Left renal cortex interstitium (tissue), 4 donors: ENCODE measurements around the gene CNGB1. TPM values are rescaled to one million over a fixed set of nuclear protein-coding genes. Genes with fewer than 3 reads are reported as not detected.
A peak's percentile ranks its signal among the peaks of the same experiment; 100 is the strongest.

ENCODE experiments used
- DNase-seq, 4 donors: peaks; one replicate each; pipeline ENCODE4 v3.0.0-alpha.2; 2013; ENCODE audit warnings: low read depth in 4 of 4, low spot score in 2 of 4, missing footprints in 1 of 4
- polyA plus RNA-seq, 4 donors: library from polyadenylated mRNA; unstranded; fragments of 120-200 nt; gene quantifications; one replicate each; pipeline ENCODE4 v1.2.1, GENCODE V29; 2013; ENCODE audit not compliant: insufficient read length in 4 of 4

The CNGB1 gene
- polyA plus RNA-seq, 4 donors, result 0.03 to 0.08 TPM; not detected in 2

GRCh38 chr16:57997528-57998265 lies 26.8 kb upstream of the CNGB1 start:
- DNase-seq, result no peak

- no peak for DNase-seq
These were observed 26.2 kb upstream of the CNGB1 start for GRCh38 chr16:57997176-57997527.

GRCh38 chr16:57996406-57997175 lies 25.7 kb upstream of the CNGB1 start:
- no peak for DNase-seq

- DNase-seq, result no peak
These were observed 24.9 kb upstream of the CNGB1 start for GRCh38 chr16:57995721-57996405.

- DNase-seq, result no peak
These were observed 23.9 kb upstream of the CNGB1 start for GRCh38 chr16:57994778-57995177.

GRCh38 chr16:57994361-57994760 lies 23.4 kb upstream of the CNGB1 start:
- DNase-seq, result no peak

- no peak for DNase-seq
These were observed 23.0 kb upstream of the CNGB1 start for GRCh38 chr16:57993897-57994296.

GRCh38 chr16:57993438-57993837 lies 22.5 kb upstream of the CNGB1 start:
- no peak for DNase-seq

- DNase-seq, result no peak
These were observed 21.2 kb upstream of the CNGB1 start for GRCh38 chr16:57992084-57992483.

- DNase-seq, result no peak
These were observed 20.7 kb upstream of the CNGB1 start for GRCh38 chr16:57991551-57992059.

- DNase-seq, result no peak
These were observed 18.0 kb upstream of the CNGB1 start for GRCh38 chr16:57988929-57989328.

GRCh38 chr16:57987441-57988177 lies 16.7 kb upstream of the CNGB1 start:
- DNase-seq, result no peak

GRCh38 chr16:57986196-57986595 lies 15.3 kb upstream of the CNGB1 start:
- DNase-seq, result no peak

- no peak for DNase-seq
These were observed 14.6 kb upstream of the CNGB1 start for GRCh38 chr16:57985204-57986181.

- peak in 2 of 4 donors; percentile 65 to 76 for DNase-seq
These were observed 13.7 kb upstream of the CNGB1 start for GRCh38 chr16:57984443-57985203.

- no peak for DNase-seq
These were observed 11.5 kb upstream of the CNGB1 start for GRCh38 chr16:57982385-57982784.

- DNase-seq, result no peak
These were observed 10.7 kb upstream of the CNGB1 start for GRCh38 chr16:57981636-57982035.

GRCh38 chr16:57979006-57979585 lies 8.2 kb upstream of the CNGB1 start:
- no peak for DNase-seq
